HCEC 1CT (cell line): ENCODE data around the gene ZCCHC14.
A peak's percentile ranks its signal among the peaks of the same experiment; 100 is the strongest.
"Not testable (repeated sequence)": the region's sequence is repeated elsewhere in the genome, so short reads cannot be mapped to it uniquely, and the experiment has no call there.

Experiments used
- DNase-seq: peaks from one replicate; pipeline ENCODE4 v3.0.0-alpha.2; 2017

The ZCCHC14 gene

DNA sequence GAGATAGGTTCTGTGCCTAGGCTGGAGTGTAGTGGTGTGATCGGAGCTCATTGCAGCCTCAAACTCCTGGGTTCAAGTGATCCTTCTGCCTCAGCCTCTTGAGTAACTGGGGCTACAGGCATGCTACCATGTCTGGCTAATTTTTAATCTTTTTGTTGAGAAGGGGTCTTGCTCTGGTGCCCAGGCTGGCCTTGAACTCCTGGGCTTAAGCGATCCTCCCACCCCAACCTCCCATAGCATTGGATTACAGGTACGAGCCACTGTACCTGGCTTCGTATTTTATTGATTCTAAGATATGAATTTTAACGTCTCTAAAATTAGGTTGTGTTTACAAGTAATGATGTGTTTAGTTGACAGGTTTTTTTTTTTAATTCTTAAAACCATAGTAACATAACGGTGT is 30.8 kb upstream of the ZCCHC14 start:
- not testable (repeated sequence) for DNase-seq

DNA sequence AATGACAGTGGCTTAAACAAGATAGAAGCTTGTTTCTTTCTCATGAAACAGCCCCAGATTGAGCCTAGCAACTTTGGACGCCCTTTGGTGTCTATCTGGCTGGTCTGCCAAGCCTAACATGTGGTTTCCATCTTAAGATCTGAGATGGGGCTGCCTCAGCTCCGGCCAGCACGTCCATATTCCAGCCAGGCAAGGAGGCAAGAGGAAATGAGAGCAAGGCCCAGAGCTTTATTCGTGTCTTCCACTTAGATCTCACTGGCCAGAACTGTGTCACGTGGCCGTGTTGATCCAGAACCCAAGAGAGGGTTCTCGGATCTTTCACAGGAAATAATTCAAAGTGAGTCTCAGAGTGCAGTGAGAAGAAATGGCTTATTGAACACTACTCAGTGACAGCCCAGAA is 28.9 kb upstream of the ZCCHC14 start:
- DNase-seq: not testable (repeated sequence)

DNA sequence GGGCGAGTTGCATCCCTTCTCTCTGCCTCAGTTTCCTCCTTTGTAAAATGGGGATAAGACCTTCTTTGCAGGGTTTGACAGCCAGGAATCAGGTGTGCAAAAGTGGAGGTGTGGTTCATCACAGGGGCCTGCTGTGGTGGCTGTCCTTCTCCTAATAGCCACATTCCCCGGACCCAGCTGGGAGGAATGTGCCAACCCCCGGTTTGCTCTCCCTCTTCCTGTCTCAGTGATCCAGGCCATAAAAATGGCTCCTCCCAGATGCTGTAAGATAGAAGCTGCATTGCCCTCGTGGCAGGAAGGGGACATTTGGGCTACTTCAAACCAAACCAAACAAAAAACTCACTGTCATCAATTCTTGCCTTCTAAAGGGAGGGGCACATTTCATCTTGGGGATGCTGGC is 26.3 kb upstream of the ZCCHC14 start:
- DNase-seq: not testable (repeated sequence)

DNA sequence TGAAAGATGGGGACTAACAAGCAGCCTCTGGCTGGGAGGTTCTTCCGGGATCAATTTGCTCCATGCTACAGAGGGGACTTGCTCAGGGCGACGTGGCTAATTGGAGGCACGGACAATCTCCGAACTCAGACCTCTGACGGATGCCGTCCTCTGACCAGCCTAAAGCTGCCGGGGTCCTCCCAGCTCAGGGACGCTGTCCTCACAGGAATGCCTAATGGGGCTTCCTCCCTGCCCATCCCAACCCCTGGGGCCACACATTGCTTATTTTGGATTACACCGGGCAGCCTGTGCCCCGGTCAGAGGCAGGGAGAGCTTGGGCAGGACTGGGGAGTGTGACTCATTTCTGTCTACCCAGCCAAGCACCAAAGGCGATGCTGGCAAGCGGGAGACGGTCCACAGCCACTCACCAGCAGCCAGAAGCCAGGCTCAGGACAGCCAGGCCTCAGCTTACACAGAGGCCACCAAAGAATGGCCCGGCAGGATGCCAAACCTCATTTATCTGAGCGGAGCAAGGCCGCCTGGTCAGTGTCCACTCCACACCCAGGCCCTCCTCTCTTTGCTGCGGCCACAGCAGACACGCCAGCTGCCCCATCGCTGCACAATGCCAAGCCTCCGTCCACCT is 25.7 kb upstream of the ZCCHC14 start:
- DNase-seq: not testable (repeated sequence)

DNA sequence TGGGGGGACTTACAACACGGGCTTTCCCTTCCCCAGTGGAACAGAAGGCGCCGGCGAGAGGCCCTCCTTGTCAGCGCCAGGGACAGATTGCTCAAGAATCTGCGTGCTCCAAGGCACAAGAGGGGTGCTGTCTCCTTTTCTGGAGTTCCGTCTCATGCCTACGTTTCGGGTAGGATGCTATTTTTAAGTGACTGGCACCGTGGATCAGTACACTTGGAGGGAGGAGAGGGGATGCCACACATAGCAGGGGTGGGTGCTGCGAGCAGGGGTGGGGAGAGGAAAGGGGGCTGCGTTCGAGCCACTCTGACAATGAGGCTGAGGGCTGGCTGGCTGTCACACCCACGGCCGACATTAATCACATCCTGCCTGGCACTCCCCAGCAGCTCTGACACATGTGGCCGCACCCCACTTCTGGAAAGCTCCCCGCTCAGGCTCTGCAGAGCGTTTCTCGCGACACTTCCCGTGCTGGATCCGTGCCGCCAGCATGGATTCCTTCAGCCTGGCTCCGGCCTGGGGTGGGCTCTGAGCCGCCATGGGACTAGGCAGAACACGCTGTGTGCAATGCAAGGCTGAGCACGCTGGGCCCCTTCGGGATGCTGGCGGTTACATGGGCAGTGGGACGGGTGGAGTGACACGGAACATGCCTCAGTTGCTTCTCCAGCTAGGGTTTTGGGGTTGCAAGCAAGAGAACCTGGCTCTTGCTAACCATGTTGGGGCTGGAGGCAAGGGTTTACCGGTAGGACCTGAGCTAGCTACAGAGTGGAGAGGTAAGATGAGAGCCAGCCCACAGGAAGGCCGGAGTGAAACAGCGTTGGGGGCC is 25.0 kb upstream of the ZCCHC14 start:
- DNase-seq: not testable (repeated sequence)

DNA sequence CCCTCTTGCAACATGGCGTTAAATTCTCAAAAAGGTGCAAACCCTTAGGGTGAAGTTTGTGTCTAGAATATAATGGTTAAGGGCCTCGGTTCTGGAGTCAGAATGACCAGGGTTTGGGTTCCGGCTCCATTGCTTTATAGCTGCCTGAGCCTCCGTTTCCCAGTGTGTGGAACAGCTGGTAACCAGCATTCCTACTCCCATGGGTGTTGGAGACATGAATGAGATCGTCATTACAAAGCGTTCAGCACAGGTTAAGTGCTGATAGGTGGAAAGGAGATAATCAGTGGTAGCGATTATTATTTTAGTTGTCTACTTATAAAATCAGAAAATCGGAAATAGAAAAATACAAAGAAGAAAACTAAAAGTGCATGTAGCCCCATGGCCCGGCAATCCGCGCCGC is 23.5 kb upstream of the ZCCHC14 start:
- no peak for DNase-seq

DNA sequence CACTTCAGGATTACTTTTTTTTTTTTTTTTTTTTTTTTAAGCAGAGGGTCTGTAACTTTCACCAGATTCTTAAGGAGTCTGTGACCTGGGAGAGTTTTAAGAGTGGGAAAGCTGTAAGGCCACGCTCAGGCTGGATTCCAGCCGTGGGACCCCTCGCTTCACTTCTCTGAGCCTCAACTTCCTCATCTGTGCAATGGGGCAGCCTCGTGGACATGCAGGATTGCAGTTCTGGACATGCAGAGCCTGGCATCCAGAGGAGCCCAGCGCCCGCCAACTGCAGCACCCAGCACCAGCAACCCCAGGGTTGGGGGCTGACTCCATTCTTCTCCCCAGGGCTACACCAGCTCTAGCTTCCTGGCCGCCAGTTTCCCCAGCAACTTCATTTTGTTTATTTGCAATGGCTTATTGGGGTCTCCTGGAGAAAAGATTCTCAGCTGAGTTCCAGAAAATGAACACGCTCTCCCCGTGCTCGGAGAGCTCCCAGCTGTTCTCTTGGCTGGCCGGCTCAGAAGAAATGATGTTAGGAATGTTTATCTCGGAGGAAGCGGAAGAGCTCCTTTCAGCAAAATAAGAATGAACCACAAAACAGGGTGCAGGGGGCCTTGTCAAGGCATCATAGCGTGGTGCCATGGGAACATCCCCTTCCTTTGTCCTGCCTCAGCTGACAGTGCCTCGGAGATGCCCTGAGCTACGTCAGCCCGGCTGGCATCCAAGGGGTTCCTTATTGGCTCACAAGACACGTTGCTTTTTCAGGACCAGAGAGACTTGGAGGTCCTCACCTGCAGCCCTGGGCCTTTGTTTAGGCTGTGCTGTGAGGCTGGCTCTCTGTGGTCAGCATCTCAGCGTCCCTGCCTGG is 22.9 kb upstream of the ZCCHC14 start:
- DNase-seq: no peak

DNA sequence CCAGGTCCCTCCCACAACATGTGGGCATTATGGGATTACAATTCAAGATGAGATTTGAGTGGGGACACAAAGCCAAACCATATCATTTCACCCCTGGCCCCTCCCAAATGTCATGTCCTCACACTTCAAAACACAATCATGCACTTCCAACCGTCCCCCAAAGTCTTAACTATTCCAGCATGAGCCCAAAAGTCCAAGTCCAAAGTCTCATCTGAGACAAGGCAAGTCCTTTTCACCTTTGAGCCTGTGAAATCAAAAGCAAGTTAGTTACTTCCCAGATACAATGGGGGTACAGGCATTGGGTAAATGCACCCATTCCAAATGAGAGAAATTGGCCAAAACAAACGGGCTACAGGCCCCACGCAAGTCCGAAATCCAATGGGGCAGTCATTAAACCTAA is 17.0 kb upstream of the ZCCHC14 start:
- DNase-seq: not testable (repeated sequence)

DNA sequence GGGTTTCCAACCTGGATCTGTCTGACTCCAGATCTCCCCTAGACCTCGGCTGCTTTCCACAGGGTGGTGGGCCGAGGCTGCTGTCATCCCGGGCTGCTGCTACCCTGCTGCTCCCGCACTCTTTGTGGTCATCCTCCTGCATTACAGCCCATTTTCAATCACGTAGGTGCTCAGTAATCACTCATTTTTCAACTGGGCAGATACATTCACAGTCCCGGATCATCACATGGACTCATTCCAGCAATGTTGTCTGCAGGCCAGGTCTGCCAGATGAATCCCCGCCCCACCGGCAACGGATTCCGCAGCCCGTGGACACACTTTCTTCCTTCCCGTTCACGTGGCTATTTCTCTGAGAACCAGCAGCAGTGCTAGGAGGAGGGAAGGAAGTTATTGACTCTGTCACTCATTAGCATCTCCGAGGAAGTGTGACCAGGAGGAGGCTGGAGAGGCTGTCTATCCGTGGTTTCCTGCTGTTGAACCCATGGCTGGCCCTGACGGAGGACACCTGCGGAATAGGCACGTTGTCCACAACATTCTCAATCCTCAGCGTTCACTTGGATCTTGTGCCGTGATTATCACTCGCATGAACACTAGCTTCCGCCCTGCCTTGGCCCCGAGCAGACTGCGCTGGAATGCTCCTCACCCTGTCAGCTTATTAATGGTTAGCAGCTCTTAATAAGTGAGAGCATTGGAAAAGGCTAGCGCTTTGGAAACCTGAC is 14.7 kb upstream of the ZCCHC14 start:
- no peak for DNase-seq

DNA sequence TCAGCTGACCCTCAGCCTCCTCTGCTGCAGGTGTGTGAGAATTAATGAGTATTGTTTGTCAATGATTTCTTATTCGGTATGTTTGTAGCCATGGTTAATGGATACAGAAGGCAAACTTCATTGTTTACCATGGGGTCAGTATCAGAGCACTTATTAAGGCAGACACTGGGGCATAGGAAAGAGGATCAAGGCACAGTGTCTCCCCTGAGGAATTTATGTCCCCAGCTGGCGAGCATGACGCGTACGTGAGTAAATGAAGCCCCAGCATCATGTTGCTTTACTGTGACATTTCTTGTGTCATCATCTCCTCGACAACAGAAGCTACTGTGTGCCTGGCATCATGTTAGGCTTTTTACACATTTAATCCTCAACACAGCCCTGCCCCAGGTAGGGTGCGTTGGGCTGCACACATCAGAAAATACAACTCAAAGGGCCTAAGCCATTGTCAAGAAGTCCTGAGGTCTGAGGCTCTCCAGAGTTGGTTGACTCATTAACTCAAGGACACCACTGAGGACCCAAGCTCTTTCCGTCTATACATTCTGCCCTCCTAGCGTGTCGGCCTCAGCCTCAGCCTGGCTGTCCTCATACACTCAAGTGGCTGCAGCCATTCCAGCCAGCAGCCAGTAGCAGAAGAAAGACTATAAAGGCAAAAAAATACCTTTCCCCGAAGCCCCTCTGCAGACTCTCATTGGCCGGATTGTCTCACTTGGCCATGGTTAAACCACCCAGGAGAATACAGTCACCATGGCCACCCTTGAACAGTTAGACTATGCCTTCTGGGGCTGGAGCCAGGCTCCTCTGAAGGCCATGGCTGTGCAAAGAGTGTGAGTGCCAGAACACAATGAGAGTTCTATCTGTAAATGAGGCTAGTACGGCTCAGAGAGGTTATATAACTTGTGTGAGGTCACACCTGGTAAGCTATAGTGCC is 13.9 kb upstream of the ZCCHC14 start:
- no peak for DNase-seq

DNA sequence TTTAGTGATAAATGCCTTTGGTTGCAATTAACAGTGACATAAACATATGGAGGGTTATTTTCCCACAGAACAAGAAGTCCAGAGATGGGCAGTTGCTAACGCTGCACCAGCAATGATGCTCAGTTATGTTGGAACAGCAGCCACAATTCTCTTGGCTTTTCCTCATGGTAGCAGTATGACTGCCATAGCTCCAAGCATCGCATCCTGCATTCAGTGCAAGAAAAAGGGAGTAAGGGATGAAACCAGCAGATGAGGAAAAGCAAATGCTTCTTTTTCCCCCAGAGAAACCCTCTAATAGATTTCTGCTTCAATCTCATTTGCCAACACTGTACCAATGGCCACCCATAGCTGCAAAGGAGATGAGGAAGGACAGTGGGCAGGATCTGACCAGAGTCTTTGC is 13.0 kb upstream of the ZCCHC14 start:
- DNase-seq: no peak

DNA sequence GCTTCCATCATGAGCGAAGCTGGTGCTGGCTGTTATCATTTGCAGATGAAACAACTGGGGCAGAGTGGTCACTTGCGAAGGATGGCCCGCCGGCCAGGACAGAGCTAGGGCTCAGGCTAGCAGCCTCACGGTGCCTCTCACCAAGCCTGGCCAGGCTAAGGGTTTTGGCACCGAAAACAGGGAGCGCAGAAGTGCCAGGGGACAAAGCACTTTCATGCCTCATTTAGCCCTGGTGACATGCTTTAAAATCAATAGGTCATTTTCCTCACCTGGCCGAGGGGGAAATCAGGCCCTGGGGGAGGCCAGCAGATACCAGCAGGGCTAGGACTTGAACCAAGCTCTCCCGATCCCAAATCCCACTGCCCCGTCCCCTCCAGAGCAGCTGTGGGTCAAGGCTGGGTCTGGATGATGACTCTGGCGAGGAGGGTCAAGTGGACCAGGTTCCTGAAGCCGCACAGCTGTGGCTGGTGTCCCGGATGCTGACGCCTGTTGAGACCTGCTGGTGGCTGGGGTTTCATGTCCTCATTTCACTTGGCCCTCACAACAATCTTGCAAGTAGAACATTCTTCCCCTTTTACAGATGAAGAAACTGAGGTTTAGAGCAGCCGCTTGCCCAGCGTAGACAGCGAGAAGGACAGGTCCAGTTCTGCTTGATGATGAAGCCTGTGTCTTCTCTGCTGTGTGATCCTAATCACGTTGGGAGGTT is 10.6 kb upstream of the ZCCHC14 start:
- DNase-seq: not testable (repeated sequence)

DNA sequence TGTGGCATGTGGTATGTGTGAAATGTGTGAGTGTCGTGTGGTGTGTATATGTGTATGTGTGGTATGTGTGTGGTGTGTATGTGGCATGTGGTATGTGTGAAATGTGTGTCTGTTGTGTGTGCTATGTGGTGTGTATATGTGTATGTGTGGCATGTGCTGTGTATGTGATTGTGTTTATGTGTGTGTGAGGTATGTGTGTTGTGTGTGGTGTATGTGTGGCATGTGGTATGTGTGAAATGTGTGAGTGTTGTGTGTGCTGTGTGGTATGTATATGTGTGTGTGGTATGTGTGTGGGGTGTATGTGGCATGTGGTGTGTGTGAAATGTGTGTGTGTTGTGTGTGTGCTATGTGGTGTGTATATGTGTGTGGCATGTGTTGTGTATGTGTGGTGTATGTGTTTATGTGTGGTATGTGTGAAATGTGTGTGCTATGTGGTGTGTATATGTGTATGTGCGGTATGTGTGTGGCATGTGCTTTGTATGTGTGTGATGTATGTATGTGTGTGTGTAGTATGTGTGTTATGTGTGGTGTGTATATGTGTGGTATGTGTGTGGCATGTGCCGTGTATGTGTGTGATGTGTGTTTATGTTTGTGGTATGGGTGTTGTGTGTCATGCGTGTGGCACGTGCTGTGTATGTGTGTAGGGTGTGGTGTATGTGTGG is 9.6 kb upstream of the ZCCHC14 start:
- DNase-seq: no peak

DNA sequence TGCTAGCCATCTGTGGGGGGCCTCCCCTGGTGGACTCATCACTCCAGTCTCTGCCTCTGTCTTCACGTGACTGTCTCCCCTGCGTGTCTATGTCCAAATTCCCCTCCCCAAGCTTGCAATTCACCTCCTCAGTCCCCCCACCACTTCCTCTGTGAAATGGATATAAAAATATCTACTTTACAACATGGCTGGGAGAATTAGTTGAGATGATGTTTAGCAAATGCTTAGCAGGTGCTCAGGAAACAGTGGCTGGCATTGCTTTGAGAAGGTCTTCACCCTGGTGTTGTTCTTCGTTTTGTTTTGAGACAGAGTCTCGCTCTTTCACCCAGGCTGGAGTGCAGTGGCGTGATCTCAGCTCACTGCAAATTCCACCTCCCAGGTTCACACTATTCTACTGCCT is 8.3 kb upstream of the ZCCHC14 start:
- no peak for DNase-seq

DNA sequence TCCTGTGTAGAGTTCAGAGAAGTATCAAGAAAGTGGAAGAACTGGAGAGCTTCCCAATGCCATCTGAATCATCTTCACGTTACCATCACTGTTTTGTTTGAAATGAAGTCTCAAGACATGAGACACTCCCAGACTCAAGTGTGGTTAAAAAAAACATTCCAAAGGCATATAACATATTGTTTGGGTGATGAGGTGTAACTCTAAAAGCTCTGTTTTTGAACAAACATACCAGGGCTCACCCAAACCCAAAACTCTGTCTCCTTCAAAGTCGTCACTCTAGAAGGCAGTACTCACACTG is 6.3 kb upstream of the ZCCHC14 start:
- DNase-seq: peak; percentile 87

DNA sequence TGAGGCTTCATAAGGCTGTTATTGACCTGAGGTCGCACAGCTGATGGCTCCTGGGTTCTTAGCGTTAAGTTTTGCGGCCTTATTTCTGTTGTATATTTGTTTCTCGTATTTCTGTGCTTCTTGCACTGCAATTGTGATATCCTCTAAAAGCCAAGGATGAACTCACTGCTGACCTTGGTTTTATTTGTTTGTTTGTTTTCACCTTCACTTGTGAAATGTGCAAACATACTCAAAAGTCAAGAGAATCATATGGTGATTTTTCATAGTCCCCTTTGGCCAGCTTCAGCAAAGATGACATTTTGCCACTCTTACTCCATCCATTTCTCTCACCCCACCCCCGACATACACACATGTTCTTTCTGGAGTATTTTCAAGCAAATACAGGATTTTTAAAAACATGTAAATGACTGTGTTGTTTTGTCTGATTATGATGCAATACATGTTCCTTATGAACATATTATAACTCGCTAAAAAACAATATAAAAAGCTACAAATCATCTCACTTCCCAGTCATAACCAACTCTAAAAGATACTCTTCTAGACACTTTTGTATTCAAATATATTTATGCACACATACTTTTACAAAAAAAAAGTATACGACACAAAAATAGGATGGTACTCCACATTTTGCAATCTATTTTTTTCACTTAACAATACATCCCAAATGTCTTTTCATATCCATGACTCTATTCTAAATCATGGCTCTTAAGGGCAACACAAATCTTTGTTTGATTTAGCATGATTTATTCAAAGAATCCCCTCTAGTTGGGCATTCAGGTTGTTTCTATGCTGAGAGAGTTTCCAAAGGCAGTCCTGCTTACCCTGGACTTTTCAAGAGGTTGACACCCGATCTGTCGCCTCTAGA is 5.7 kb upstream of the ZCCHC14 start:
- DNase-seq: no peak

DNA sequence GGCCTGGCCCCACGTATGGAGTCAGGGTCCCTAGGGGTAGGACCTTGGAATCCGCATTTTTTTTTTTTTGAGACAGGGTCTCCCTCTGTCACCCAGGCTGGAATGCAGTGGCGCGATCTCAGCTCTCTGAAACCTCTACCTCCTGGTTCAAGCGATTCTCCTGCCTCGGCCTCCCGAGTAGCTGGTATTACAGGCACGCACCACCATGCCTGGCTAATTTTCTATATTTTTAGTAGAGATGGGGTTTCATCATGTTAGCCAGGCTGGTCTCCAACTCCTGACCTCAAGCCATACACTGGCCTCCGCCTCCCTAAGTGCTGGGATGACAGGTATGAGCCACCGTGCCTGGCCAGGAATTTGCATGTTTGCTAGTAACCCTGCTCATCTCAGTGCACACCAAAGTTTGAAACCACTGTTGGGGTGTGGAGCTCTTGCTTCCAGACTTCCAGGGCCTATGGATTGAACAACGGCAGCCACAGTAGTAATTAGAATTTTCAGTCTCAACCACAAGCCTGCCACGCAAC is 5.0 kb upstream of the ZCCHC14 start:
- not testable (repeated sequence) for DNase-seq

DNA sequence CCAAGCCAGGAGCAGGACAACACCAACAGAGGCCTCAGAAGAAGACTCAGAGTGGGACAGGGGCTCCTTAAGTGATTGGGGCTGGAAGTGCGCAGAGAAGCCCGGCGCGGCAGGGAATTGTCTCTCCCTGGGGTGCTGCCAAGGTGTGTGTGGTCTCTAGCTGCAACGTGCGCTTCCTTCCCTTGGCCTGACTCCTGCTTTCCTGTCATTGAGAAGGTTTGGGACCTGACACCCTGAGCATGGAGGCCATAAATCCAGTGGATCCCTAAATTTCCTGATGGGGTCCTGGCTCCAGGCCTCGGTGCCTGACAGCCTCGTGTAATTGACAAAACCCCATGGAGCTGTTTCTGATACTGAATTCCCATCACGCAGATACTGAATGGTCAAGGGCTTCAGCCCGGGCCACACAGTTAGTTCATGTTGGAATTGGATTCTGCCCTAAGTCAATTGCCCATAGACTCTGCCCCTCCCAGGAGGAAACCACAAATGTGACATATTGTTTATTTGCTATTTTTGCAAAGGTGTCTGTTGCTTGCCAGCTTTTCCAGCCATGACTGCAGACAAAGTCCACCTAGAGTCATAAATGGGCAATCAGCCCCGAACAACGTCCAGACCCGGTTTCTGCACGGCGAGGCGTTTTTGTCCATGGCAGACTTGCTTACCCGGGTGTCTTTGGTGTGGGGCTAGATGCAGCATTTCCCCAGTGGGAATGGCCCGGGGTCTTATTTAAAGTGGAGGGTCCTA is 4.4 kb upstream of the ZCCHC14 start:
- not testable (repeated sequence) for DNase-seq

DNA sequence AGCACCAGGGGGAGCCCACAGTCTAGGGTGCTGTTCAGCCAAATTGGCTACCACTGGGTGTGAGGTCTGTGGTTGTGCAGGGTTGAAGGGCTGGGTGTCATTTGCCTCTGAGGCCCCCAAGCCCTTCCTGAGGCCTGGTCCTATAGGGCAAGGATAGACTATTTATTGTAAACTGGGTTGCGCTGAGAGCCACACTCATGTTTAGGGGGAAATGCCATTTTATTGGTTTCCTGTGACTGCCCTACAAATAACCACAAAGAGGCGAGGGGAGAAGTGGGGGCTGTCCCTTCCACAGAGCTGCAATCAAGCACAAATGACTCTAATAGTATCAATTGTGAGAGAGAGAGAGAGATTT is 3.6 kb upstream of the ZCCHC14 start:
- DNase-seq: no peak
